ENCODE data around the gene HSD17B4. TPM values are rescaled to one million over a fixed set of nuclear protein-coding genes. Genes with fewer than 3 reads are reported as not detected.

The HSD17B4 gene
- total RNA-seq, 1 experiment from 2014 or later = 107 TPM

- Histone ChIP-seq H3K9me3 (ENCODE audit: control insufficient read depth, insufficient read depth, low read depth, low read length) (no peaks in the 10 kb centered on the region), H3K4me3 (ENCODE audit: low read depth in 2 of 2, low read length in 2 of 2) (no peak overlapping the region), H3K4me1 (ENCODE audit: control insufficient read depth, insufficient read depth, low read length) (no peaks in the 10 kb centered on the region), H3K27ac (ENCODE audit: low read length) (no peak overlapping the region), H3K27me3 (ENCODE audit: control insufficient read depth, insufficient read depth, low read length) (no peaks in the 10 kb centered on the region; the same call in 1 of the 2 replicates), H3K36me3 (ENCODE audit: control insufficient read depth, insufficient read depth, low read length) (no peaks in the 10 kb centered on the region)
- intact Hi-C loops (cut with micrococcal nuclease; ENCODE audit: unreplicated experiment) = no loop called here
- in situ Hi-C loops (cut with HindIII; ENCODE audit: low pct_unique_long_range_greater_than_20kb, low sequenced_read_pairs) = no loop called here
- BruUV-seq (replicated peaks) = no TSS peak
- DNase-seq (ENCODE audit: low read depth, low spot score) (no peak), ATAC-seq (no peak)
- no peak for TF ChIP-seq REST (IDR thresholded peaks at IDR 0.05; ENCODE audit: insufficient read depth in 1 of 2, low read depth in 2 of 2, low read length in 1 of 2)
- TF ChIP-seq POLR2AphosphoS5 (IDR thresholded peaks at IDR 0.05; ENCODE audit: low read depth, low read length) = no peak
- ChIA-PET POLR2A (no interaction called here), CTCF (no interaction called here)
These were observed 130.7 kb downstream of the HSD17B4 start for GRCh38 chr5:119582987-119583386.

GRCh38 chr5:119583684-119584083 is 131.4 kb downstream of the HSD17B4 start:
- no peak overlapping the region for H3K27ac ChIP-seq (ENCODE audit: low read length)
- no peaks in the 10 kb centered on the region for H3K4me1 ChIP-seq (ENCODE audit: control insufficient read depth, insufficient read depth, low read length)
- ATAC-seq (no peak), DNase-seq (ENCODE audit: low read depth, low spot score) (no peak)
- H3K27me3 ChIP-seq (ENCODE audit: control insufficient read depth, insufficient read depth, low read length) = no peaks in the 10 kb centered on the region; the same call in 1 of the 2 replicates
- no peaks in the 10 kb centered on the region for H3K9me3 ChIP-seq (ENCODE audit: control insufficient read depth, insufficient read depth, low read depth, low read length)
- no TSS peak for BruUV-seq (replicated peaks)
- intact Hi-C loops (cut with micrococcal nuclease; ENCODE audit: unreplicated experiment) (no loop called here), in situ Hi-C loops (cut with HindIII; ENCODE audit: low pct_unique_long_range_greater_than_20kb, low sequenced_read_pairs) (no loop called here)
- ChIA-PET POLR2A (no interaction called here), CTCF (no interaction called here)
- no peaks in the 10 kb centered on the region for H3K36me3 ChIP-seq (ENCODE audit: control insufficient read depth, insufficient read depth, low read length)
- H3K4me3 ChIP-seq (ENCODE audit: low read depth in 2 of 2, low read length in 2 of 2) = no peak overlapping the region
- TF ChIP-seq SIN3A (IDR thresholded peaks at IDR 0.05; ENCODE audit: borderline replicate concordance, insufficient read depth, low read depth, low read length) (no peak), POLR2AphosphoS5 (IDR thresholded peaks at IDR 0.05; ENCODE audit: low read depth, low read length) (no peak), REST (IDR thresholded peaks at IDR 0.05; ENCODE audit: insufficient read depth in 1 of 2, low read depth in 2 of 2, low read length in 1 of 2) (no peak), CTCF (IDR thresholded peaks at IDR 0.05) (no peak), TCF7L2 (IDR thresholded peaks at IDR 0.05; ENCODE audit: low read depth, low read length) (no peak)

Other genes with a start within 250 kb of the HSD17B4 start
- gene TNFAIP8, start 96.5 kb upstream of the HSD17B4 start, total RNA-seq (2021; ENCODE audit: unreplicated experiment) = 8.0 TPM
- gene FAM170A, start 177.1 kb downstream of the HSD17B4 start, total RNA-seq (2021; ENCODE audit: unreplicated experiment) = not detected